Loucy (cell line): ENCODE data around the gene RNPEPL1.

Source experiments
- H2AFZ ChIP-seq: fragments of 200-600 bp; sonication (generic); 2 replicates; pipeline ENCODE4 v1.6.0; 2016; ENCODE audit warnings: antibody characterized with exemption, mild to moderate bottlenecking, low read length, moderate library complexity
- H3F3A ChIP-seq: fragments of 200-600 bp; 2 replicates; pipeline ENCODE4 v1.6.0; 2016; ENCODE audit warnings: antibody characterized with exemption, low read depth, mild to moderate bottlenecking
- H3K27me3 ChIP-seq: fragments of 200-600 bp; sonication (generic); 2 replicates; pipeline ENCODE4 v1.6.1; 2014; ENCODE audit warnings: low read length, mild to moderate bottlenecking; ENCODE audit not compliant: insufficient read depth, poor library complexity, severe bottlenecking
- H3K36me3 ChIP-seq: fragments of 200-600 bp; sonication (generic); 2 replicates; pipeline ENCODE4 v1.6.1; 2016; ENCODE audit warnings: low read length; ENCODE audit not compliant: insufficient read depth
- H3K4me1 ChIP-seq: fragments of 200-600 bp; sonication (generic); 2 replicates; pipeline ENCODE4 v1.5.1; 2014; ENCODE audit warnings: low read length, mild to moderate bottlenecking; ENCODE audit not compliant: insufficient read depth, poor library complexity, severe bottlenecking
- H3K4me2 ChIP-seq: fragments of 200-600 bp; sonication (generic); 2 replicates; pipeline ENCODE4 v1.6.0; 2014; ENCODE audit warnings: antibody characterized with exemption, low read length, low read depth, mild to moderate bottlenecking; ENCODE audit not compliant: poor library complexity, severe bottlenecking
- H3K4me3 ChIP-seq: fragments of 200-600 bp; sonication (generic); 2 replicates; pipeline ENCODE4 v1.5.1; 2014; ENCODE audit warnings: low read length, mild to moderate bottlenecking, mixed read lengths; ENCODE audit not compliant: poor library complexity, severe bottlenecking
- H3K79me2 ChIP-seq: fragments of 200-600 bp; sonication (generic); 2 replicates; pipeline ENCODE4 v1.6.1; 2014; ENCODE audit warnings: low read length; ENCODE audit not compliant: insufficient read depth
- H3K9ac ChIP-seq: fragments of 200-600 bp; sonication (generic); 2 replicates; pipeline ENCODE4 v1.6.0; 2014; ENCODE audit warnings: mild to moderate bottlenecking, low read depth, low read length, moderate library complexity; ENCODE audit not compliant: poor library complexity, severe bottlenecking
- H3K9me2 ChIP-seq: fragments of 200-600 bp; sonication (generic); replicated peaks from 2 replicates; pipeline ENCODE4 v1.6.1; 2016; ENCODE audit warnings: low read depth, low read length, mixed read lengths
- H3K9me3 ChIP-seq: fragments of 200-600 bp; sonication (generic); 2 replicates; pipeline ENCODE4 v1.6.1; 2014; ENCODE audit warnings: mild to moderate bottlenecking, antibody characterized with exemption, low read length, low read depth; ENCODE audit not compliant: insufficient read depth
- H4K20me1 ChIP-seq: fragments of 200-600 bp; sonication (generic); 2 replicates; pipeline ENCODE4 v1.6.0; 2014; ENCODE audit warnings: antibody characterized with exemption, low read length, mild to moderate bottlenecking; ENCODE audit not compliant: insufficient read depth, poor library complexity, severe bottlenecking
- EZH2phosphoT487 ChIP-seq: fragments of 200-600 bp; IDR thresholded peaks from 2 replicates; pipeline ENCODE4 v1.6.1; 2018; ENCODE audit warnings: antibody characterized with exemption, mild to moderate bottlenecking, moderate library complexity, borderline replicate concordance
- TF ChIP-seq, protein P1 (sequence below): fragments of 200-600 bp; sonication (generic); conservative IDR thresholded peaks from 2 replicates; pipeline ENCODE4 v1.5.1; 2014; ENCODE audit warnings: mild to moderate bottlenecking, antibody characterized with exemption, low read length

The RNPEPL1 gene

DNA sequence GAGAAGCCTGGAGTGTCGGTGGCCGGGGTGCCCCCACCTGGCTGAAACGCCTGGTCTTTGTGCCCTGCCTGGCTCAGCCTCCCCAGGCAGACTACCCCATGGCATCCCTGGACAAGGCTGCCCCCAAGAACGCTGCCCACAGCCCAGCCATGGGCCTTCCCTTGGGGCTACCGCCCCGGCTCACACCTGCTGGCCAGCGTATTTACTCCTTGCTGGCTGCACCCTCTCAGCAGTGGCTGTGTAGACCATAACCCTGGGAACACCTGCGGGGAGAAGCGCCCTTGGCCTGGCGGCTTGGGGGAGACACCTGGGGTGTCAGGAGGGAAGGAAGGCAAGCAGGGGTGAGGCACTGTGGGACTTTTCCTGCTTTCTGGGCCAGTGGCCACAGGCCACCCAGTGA is 35.6 kb downstream of the RNPEPL1 start:
- Histone ChIP-seq H3F3A (no peaks in the 10 kb centered on the region), H3K4me2 (no peak overlapping the region)

DNA sequence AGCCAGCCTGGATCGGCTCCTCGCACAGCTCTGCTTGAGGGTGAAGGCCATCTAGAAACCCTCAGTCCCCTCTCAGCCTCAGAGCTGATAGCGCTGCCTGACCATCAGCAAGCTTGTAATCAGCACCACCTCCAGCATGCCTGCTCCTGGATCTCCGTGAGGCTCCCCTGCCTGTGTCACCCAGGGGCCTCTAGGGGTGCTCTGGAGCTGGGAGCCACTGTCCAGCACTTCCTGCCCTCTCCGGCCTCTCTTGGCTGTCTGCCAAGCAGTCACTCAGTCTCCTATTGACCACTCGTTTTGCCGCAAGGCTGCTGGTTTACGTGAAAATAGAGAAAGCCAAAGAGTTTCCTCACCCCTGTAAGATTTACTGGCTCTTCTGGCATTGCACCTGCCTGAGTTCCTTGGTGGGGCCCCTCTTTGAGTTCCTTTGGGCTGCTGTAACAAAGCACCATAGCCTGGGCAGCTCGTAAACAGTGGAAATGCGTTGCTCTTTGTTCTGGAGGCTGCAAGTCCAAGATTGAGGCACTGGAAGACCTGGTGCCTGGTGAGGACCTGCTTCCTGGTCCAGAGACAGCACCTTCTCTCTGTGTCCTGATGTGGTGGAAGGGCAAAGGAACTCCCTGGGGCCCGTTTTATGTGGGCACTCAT is 36.1 kb downstream of the RNPEPL1 start:
- H3K4me2 ChIP-seq = no peak overlapping the region

More for the DNA sequence above, 35.6 kb downstream of the RNPEPL1 start:
- no peak for TF ChIP-seq EZH2phosphoT487
- TF ChIP-seq, protein P1, sequence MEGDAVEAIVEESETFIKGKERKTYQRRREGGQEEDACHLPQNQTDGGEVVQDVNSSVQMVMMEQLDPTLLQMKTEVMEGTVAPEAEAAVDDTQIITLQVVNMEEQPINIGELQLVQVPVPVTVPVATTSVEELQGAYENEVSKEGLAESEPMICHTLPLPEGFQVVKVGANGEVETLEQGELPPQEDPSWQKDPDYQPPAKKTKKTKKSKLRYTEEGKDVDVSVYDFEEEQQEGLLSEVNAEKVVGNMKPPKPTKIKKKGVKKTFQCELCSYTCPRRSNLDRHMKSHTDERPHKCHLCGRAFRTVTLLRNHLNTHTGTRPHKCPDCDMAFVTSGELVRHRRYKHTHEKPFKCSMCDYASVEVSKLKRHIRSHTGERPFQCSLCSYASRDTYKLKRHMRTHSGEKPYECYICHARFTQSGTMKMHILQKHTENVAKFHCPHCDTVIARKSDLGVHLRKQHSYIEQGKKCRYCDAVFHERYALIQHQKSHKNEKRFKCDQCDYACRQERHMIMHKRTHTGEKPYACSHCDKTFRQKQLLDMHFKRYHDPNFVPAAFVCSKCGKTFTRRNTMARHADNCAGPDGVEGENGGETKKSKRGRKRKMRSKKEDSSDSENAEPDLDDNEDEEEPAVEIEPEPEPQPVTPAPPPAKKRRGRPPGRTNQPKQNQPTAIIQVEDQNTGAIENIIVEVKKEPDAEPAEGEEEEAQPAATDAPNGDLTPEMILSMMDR = no peak
- Histone ChIP-seq H3K9ac (no peak overlapping the region), H4K20me1 (no peaks in the 10 kb centered on the region), H2AFZ (no peak overlapping the region), H3K36me3 (peaks cover 1% of the 10 kb centered on the region; the same call in 1 of the 2 replicates), H3K79me2 (no peaks in the 10 kb centered on the region), H3K9me3 (no peaks in the 10 kb centered on the region), H3K9me2 (no peaks in the 10 kb centered on the region), H3K4me3 (no peak overlapping the region), H3K27me3 (no peaks in the 10 kb centered on the region), H3K4me1 (no peaks in the 10 kb centered on the region)

DNA sequence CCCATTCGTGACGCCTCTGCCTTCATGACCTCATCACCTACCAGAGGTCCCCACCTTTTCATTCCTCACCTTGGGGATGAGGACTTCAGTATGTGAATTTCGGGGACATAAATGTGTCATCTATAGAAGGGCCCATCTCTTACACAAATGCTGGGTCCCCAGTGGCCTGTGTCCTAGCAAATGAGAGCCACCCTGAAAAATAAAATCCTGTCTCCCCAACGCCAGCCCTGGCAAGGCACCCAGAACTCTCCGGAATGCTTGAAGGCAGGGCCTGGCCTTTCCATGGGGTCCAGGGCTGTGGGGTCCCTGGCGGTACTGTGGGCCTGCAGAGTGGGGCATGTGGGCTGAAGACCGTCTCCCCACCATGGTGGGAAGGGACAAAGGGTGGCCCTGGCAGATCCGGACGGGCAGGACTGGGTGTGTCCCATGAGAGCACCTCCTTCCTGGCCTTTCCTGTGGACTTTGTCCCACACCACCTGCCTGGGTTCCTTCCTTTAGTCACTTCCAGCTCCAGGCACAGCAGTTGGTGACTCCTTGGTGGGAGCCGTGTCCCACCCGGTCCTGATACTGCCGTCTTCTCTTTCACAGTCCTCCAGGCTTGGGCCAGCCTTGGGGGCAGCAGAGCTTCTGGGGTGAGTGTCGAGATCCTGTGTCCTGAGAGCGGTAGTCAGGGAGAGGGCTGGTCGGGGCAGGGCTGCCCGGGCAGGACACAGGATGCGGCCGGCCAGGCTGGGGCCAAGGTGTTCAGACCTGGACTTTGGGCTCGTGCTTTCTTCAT is 36.8 kb downstream of the RNPEPL1 start:
- Histone ChIP-seq H3F3A (no peaks in the 10 kb centered on the region), H4K20me1 (no peaks in the 10 kb centered on the region), H3K9me3 (no peaks in the 10 kb centered on the region), H3K36me3 (no peaks in the 10 kb centered on the region), H3K27me3 (no peaks in the 10 kb centered on the region), H3K4me2 (no peak overlapping the region), H3K79me2 (no peaks in the 10 kb centered on the region), H3K4me3 (no peak overlapping the region), H3K9ac (no peak overlapping the region), H2AFZ (no peak overlapping the region), H3K4me1 (no peaks in the 10 kb centered on the region), H3K9me2 (no peaks in the 10 kb centered on the region)
- TF ChIP-seq, protein P1 = no peak
- no peak for TF ChIP-seq EZH2phosphoT487

More for the DNA sequence above, 36.1 kb downstream of the RNPEPL1 start:
- H3F3A ChIP-seq = no peaks in the 10 kb centered on the region
- no peaks in the 10 kb centered on the region for H3K4me1 ChIP-seq
- TF ChIP-seq EZH2phosphoT487 = no peak
- TF ChIP-seq, protein P1 = peak; percentile 43
- no peaks in the 10 kb centered on the region for H3K79me2 ChIP-seq
- H2AFZ ChIP-seq = no peak overlapping the region
- H4K20me1 ChIP-seq = no peaks in the 10 kb centered on the region
- no peaks in the 10 kb centered on the region for H3K9me2 ChIP-seq
- H3K9ac ChIP-seq = no peak overlapping the region
- no peak overlapping the region for H3K4me3 ChIP-seq
- no peaks in the 10 kb centered on the region for H3K36me3 ChIP-seq
- no peaks in the 10 kb centered on the region for H3K9me3 ChIP-seq
- no peaks in the 10 kb centered on the region for H3K27me3 ChIP-seq
